Smooth muscle cell (in vitro differentiated cells): ENCODE results near the gene LCP1. TPM values are rescaled to one million over a fixed set of nuclear protein-coding genes. Genes with fewer than 3 reads are reported as not detected.
A peak's percentile ranks its signal among the peaks of the same experiment; 100 is the strongest.
"Not testable (repeated sequence)": the region's sequence is repeated elsewhere in the genome, so short reads cannot be mapped to it uniquely, and the experiment has no call there.

Experiments
- DNase-seq: peaks from one replicate; lab custom pipeline; 2025; ENCODE audit not compliant: unreplicated experiment; lab: John Stamatoyannopoulos, UW
- H2AFZ ChIP-seq: fragments of 200-600 bp; sonication (generic); 2 replicates; pipeline ENCODE4 v1.6.0; 2016; ENCODE audit warnings: antibody characterized with exemption, low read depth, mild to moderate bottlenecking
- H3F3A ChIP-seq: fragments of 200-600 bp; sonication (generic); 2 replicates; pipeline ENCODE4 v1.6.0; 2017; ENCODE audit warnings: antibody characterized with exemption, low read depth
- H3K27ac ChIP-seq: fragments of 200-600 bp; sonication (generic); 2 replicates; pipeline ENCODE4 v1.5.1; 2016; ENCODE audit warnings: low read depth, mild to moderate bottlenecking
- H3K27me3 ChIP-seq: fragments of 200-600 bp; sonication (generic); 2 replicates; pipeline ENCODE4 v1.6.1; 2016; ENCODE audit warnings: low read depth, mild to moderate bottlenecking
- H3K36me3 ChIP-seq: fragments of 200-600 bp; sonication (generic); 2 replicates; pipeline ENCODE4 v1.5.1; 2016; ENCODE audit warnings: low read depth
- H3K4me1 ChIP-seq: fragments of 200-600 bp; sonication (generic); 2 replicates; pipeline ENCODE4 v1.5.1; 2016; ENCODE audit warnings: low read depth
- H3K4me2 ChIP-seq: fragments of 200-600 bp; sonication (generic); 2 replicates; pipeline ENCODE4 v1.6.0; 2016; ENCODE audit warnings: mild to moderate bottlenecking
- H3K4me3 ChIP-seq: fragments of 200-600 bp; sonication (generic); 2 replicates; pipeline ENCODE4 v1.5.1; 2016; ENCODE audit warnings: mild to moderate bottlenecking
- H3K79me2 ChIP-seq: fragments of 200-600 bp; sonication (generic); 2 replicates; pipeline ENCODE4 v1.6.0; 2016; ENCODE audit warnings: low read depth, mild to moderate bottlenecking
- H3K9ac ChIP-seq: fragments of 200-600 bp; sonication (generic); 2 replicates; pipeline ENCODE4 v1.6.0; 2016; ENCODE audit warnings: low read depth
- H3K9me3 ChIP-seq: fragments of 200-600 bp; sonication (generic); replicated peaks from 2 replicates; pipeline ENCODE4 v1.5.1; 2016; ENCODE audit warnings: low read depth
- H4K20me1 ChIP-seq: fragments of 200-600 bp; sonication (generic); 2 replicates; pipeline ENCODE4 v1.6.0; 2016; ENCODE audit warnings: low read depth
- CTCF ChIP-seq: fragments of 200-600 bp; sonication (generic); IDR thresholded peaks from 2 replicates; pipeline ENCODE4 v1.5.1; 2017; ENCODE audit warnings: borderline replicate concordance, mild to moderate bottlenecking, antibody characterized with exemption; ENCODE audit not compliant: insufficient read depth, poor library complexity, severe bottlenecking
- WGBS: methylation state at CpG from one replicate; pipeline ENCODE4 v1.1.7; 2016; ENCODE audit warnings: low lambda C conversion rate; 5-methylcytosine and 5-hydroxymethylcytosine counted together
- polyA plus RNA-seq: library from polyadenylated mRNA; unstranded; fragments of >200 nt; fragmentation: Nextera tagmentation; extraction: Ambion mirVana; gene quantifications from 2 replicates; pipeline ENCODE4 v1.2.1, GENCODE V29; 2016
- total RNA-seq: library from RNA; depleted of rRNA; stranded (reverse); fragments of >200 nt; gene quantifications from 2 replicates; pipeline ENCODE4 v1.2.3, GENCODE V29; 2014

Gene LCP1, protein sequence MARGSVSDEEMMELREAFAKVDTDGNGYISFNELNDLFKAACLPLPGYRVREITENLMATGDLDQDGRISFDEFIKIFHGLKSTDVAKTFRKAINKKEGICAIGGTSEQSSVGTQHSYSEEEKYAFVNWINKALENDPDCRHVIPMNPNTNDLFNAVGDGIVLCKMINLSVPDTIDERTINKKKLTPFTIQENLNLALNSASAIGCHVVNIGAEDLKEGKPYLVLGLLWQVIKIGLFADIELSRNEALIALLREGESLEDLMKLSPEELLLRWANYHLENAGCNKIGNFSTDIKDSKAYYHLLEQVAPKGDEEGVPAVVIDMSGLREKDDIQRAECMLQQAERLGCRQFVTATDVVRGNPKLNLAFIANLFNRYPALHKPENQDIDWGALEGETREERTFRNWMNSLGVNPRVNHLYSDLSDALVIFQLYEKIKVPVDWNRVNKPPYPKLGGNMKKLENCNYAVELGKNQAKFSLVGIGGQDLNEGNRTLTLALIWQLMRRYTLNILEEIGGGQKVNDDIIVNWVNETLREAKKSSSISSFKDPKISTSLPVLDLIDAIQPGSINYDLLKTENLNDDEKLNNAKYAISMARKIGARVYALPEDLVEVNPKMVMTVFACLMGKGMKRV
- total RNA-seq: 38.7 and 62.4 TPM in 2 replicates
- 7.6 and 29.1 TPM in 2 replicates for polyA plus RNA-seq

GRCh38 chr13:46181840-46182490, at the start of gene LCP1:
TSS of gene LCP1 (minus strand) at chr13:46182177. CDS start at chr13:46159662, 22,515 bp downstream.
- no peak for DNase-seq
- no peaks in the 10 kb centered on the region for H3K79me2 ChIP-seq
- H3K27me3 ChIP-seq: no peaks in the 10 kb centered on the region
- peak within 1 kb of the TSS; percentile 19 for H3K4me2 ChIP-seq
- H3K9ac ChIP-seq: no peak within 1 kb of the TSS
- H2AFZ ChIP-seq: no peak within 1 kb of the TSS
- no peak for TF ChIP-seq CTCF
- H3K36me3 ChIP-seq: no peaks in the 10 kb centered on the region
- H3K4me3 ChIP-seq: peak within 1 kb of the TSS; percentile 34
- no peaks in the 10 kb centered on the region for H4K20me1 ChIP-seq
- H3K4me1 ChIP-seq: no peaks in the 10 kb centered on the region
- H3K9me3 ChIP-seq: no peaks in the 10 kb centered on the region
- no peak within 1 kb of the TSS for H3K27ac ChIP-seq
- 84% methylated on average over 8 of the region's 8 CpGs for WGBS
- H3F3A ChIP-seq: no peaks in the 10 kb centered on the region

DNA sequence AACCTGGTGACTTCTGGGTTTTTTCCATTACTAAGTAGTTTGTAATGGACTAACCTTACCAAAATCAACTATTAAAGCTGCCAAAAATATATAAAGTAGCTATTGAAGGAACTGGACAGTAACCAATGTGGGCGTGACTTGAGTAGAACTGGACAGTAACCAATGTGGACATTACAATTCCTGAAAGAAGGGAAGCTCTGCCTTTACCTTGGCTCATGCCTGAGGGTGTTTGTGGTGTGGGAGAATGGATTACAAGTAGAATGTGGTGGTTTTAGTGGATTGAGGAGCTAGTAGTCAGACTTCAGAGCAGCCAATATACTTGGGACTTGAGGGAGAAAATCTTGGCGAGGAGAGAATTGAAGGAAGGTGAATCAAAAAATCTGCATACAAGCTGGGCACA, 47.3 kb upstream of the LCP1 start:
- TF ChIP-seq CTCF: no peak
- Histone ChIP-seq H3K9ac (no peak overlapping the region), H3K4me1 (no peaks in the 10 kb centered on the region), H3K79me2 (no peaks in the 10 kb centered on the region), H3K4me2 (no peak overlapping the region), H4K20me1 (no peaks in the 10 kb centered on the region), H2AFZ (no peak overlapping the region), H3K27me3 (no peaks in the 10 kb centered on the region), H3K36me3 (no peaks in the 10 kb centered on the region), H3K4me3 (no peak overlapping the region), H3K9me3 (no peaks in the 10 kb centered on the region), H3K27ac (no peak overlapping the region), H3F3A (no peaks in the 10 kb centered on the region)
- WGBS: 98% methylated on average over 2 of the region's 2 CpGs
- no peak for DNase-seq

DNA sequence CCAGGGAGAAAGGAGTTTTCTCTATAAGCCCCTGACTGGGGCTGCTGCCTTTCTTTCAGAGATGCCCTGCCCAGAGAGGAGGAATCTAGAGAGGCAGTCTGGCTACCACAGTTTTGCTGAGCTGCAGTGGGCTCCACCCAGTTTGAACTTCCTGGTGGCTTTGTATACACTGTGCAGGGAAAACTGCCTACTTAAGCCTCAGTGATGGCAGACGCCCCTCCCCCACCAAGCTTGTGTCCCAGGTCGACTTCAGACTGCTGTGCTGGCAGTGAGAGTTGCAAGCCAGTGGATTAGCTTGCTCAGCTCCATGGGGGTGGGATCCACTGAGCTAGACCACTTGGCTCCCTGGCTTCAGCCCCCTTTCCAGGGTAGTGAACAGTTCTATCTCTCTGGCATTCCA, 38.3 kb upstream of the LCP1 start:
- H3F3A ChIP-seq, H3K27me3 ChIP-seq, H3K27ac ChIP-seq, H3K9ac ChIP-seq, DNase-seq, H2AFZ ChIP-seq, H3K4me1 ChIP-seq, H3K4me2 ChIP-seq, H3K4me3 ChIP-seq, H3K79me2 ChIP-seq, H4K20me1 ChIP-seq, H3K9me3 ChIP-seq, H3K36me3 ChIP-seq: not testable (repeated sequence)
- WGBS: 33% methylated on average over 1 of the region's 2 CpGs

DNA sequence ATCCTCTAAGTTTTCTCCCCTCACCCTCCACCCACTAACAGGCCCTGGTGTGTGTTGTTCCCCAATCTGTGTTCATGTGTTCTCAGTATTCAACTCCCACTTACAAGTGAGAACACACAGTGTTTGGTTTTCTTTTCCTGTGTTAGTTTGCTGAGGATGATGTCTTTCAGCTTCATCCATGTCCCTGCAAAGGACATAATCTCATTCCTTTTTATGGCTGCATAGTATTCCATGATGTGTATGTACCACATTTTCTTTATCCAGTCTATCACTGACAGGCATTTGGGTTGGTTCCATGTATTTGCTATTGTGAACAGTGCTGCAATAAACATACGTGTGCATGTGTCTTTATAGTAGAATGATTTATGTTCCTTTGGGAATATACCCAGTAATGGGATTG, 32.8 kb upstream of the LCP1 start:
- not testable (repeated sequence) for H3F3A ChIP-seq, DNase-seq, H3K4me2 ChIP-seq, H3K9ac ChIP-seq, H3K4me1 ChIP-seq, H3K27me3 ChIP-seq, H3K27ac ChIP-seq, H3K9me3 ChIP-seq, H2AFZ ChIP-seq, H3K36me3 ChIP-seq, H4K20me1 ChIP-seq, H3K79me2 ChIP-seq, H3K4me3 ChIP-seq
- 100% methylated on average over 1 of the region's 1 CpG for WGBS
